AG04450 (cell line): ENCODE measurements around the gene PRRC1. TPM values are rescaled to one million over a fixed set of nuclear protein-coding genes. Genes with fewer than 3 reads are reported as not detected.

ENCODE experiments used
- CTCF ChIA-PET: fragments of 300-600, 350-600 bp; formaldehyde crosslinking; extraction: SDS; loops from one replicate; lab custom pipeline; 2022; ENCODE audit warnings: antibody characterized with exemption, inconsistent platforms; lab: Charles Lee
- POLR2A ChIA-PET: fragments of 350-600 bp; formaldehyde crosslinking; extraction: SDS; loops from one replicate; lab custom pipeline; 2021; ENCODE audit warnings: antibody characterized with exemption, inconsistent platforms; lab: Yijun Ruan, JAX
- DNase-seq: peaks from one replicate; pipeline ENCODE4 v3.0.0-alpha.2; 2011; ENCODE audit warnings: low read depth, low spot score
- H3K27ac ChIP-seq: one replicate; pipeline ENCODE4 v1.5.1; 2012; ENCODE audit warnings: low read depth, low read length, control low read depth
- H3K27me3 ChIP-seq: one replicate; pipeline ENCODE4 v1.6.0; 2012; ENCODE audit warnings: low read length; ENCODE audit not compliant: control insufficient read depth, insufficient read depth
- H3K4me3 ChIP-seq: 2 replicates; pipeline ENCODE4 v1.5.1; 2011; ENCODE audit warnings: mild to moderate bottlenecking, low read depth, low read length, control low read depth
- H3K9me3 ChIP-seq: 2 replicates; pipeline ENCODE4 v1.5.1; 2012; ENCODE audit warnings: low read length; ENCODE audit not compliant: control insufficient read depth, insufficient read depth
- polyA plus RNA-seq: library from polyadenylated mRNA; depleted of rRNA; stranded (reverse); fragments of >200 nt; gene quantifications from 2 replicates; pipeline ENCODE4 v1.2.3, GENCODE V29; 2011; rRNA removed
- TF ChIP-seq, protein P1 (sequence below): IDR thresholded peaks from 2 replicates; pipeline ENCODE4 v1.5.1; 2011; ENCODE audit warnings: low read depth, low read length, control low read depth, inconsistent platforms

Gene PRRC1
- polyA plus RNA-seq, 1 experiment, result 120 TPM

DNA sequence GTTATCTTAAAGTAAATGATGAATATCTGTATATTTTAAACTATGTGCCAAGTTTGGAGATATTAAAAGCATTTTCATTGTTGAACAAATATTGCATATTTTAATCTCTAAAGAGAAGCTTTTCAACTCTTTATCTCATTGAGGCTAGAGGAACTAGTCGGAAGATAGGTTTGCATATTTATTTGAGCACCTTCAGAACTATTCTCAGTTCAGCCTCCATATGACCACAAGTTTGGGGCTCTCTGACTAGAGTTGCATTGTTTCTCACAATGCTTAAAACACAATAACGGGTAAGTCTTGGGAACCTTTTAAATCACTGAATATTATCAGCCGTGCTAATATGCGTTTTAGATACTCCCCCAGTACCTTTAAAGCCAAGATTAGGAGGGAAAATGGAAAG, 84.2 kb downstream of the PRRC1 start:
- H3K9me3 ChIP-seq, result no peaks in the 10 kb centered on the region
- H3K27me3 ChIP-seq, result peaks cover 1% of the 10 kb centered on the region
- ChIA-PET CTCF (no interaction called here), POLR2A (no interaction called here)
- no peak overlapping the region for H3K27ac ChIP-seq
- DNase-seq, result no peak
- no peak overlapping the region for H3K4me3 ChIP-seq
- TF ChIP-seq, protein P1, sequence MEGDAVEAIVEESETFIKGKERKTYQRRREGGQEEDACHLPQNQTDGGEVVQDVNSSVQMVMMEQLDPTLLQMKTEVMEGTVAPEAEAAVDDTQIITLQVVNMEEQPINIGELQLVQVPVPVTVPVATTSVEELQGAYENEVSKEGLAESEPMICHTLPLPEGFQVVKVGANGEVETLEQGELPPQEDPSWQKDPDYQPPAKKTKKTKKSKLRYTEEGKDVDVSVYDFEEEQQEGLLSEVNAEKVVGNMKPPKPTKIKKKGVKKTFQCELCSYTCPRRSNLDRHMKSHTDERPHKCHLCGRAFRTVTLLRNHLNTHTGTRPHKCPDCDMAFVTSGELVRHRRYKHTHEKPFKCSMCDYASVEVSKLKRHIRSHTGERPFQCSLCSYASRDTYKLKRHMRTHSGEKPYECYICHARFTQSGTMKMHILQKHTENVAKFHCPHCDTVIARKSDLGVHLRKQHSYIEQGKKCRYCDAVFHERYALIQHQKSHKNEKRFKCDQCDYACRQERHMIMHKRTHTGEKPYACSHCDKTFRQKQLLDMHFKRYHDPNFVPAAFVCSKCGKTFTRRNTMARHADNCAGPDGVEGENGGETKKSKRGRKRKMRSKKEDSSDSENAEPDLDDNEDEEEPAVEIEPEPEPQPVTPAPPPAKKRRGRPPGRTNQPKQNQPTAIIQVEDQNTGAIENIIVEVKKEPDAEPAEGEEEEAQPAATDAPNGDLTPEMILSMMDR, result no peak

DNA sequence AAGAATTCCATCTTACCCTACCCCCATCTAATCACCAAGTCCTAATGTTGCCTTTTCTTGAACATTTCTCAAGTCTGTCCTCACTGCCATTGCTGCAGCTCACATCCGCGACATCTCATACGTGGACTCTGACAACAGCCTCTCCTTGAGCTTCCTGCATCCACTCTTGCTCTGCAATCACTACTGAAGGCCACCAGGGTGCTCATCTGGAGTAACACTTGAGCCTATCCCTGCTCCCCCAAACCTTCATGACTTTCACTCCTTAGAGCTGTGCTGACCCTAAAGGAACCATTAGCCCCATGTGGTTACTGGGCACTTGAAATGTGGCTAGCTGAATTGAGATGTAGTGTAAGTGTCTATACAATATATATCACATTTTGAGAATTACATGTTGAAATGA, 85.0 kb downstream of the PRRC1 start:
- no peak for DNase-seq
- POLR2A ChIA-PET, result no interaction called here
- Histone ChIP-seq H3K4me3 (no peak overlapping the region), H3K27ac (no peak overlapping the region), H3K27me3 (no peaks in the 10 kb centered on the region), H3K9me3 (no peaks in the 10 kb centered on the region)
- CTCF ChIA-PET, result no interaction called here
- TF ChIP-seq, protein P1, result no peak

DNA sequence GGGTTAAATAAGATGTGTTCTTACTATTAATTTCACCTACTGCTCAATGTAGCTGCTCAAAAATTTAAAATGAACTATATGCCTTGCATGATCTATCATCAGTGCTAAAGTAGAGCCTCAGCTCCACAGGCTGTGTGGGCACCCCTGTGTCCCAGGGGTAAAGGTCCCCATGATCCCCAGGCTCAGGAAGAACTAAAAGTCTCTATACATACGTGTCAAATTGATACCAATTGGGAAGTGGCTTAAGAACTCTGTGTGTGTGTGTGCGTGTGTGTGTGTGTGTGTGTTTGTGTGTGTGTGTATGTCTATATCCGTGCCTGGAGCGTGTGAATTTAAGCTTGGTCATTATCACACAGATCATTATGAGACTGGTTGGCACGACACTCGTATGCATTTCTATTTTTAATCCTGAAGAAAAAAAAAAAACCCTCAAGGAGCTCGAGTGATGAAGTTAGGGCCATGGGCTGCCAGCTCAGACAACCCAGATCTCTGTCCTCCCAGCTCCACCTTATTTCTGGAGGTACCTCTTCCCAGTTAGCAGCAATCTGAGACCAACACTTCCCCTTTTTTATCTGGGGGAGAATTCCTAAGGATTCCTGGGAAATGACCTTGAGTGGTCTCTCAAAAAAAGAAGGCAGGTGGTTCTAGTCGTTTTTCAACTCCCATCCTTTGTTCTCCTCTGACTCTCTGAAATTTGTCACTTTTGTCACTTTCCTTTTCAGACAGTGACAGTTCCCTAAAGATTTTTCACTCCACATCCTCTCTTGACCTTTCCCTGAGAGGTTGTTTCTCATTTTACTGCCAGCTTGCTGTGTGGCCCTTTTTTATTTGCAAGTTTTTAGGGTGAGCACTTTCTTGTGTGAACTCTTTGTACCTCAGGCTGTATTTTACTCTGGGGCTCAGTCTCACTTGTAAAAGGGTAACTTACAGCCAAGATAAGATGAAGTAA, 85.7 kb downstream of the PRRC1 start:
- DNase-seq, result no peak
- ChIA-PET CTCF (interaction anchor here (0.6 kb wide), 1 partner anchor 598 kb away, joined by 3 read pairs; no protein-coding TSS in a partner anchor), POLR2A (no interaction called here)
- Histone ChIP-seq H3K27ac (no peak overlapping the region), H3K4me3 (no peak overlapping the region), H3K9me3 (no peaks in the 10 kb centered on the region), H3K27me3 (no peaks in the 10 kb centered on the region)
- TF ChIP-seq, protein P1, result no peak

Other genes with a start within 250 kb of the PRRC1 start
- not detected in 2 replicates for gene MEGF10, start 226.8 kb upstream of the PRRC1 start, polyA plus RNA-seq
- not detected in 2 replicates for gene CTXN3, start 131.4 kb downstream of the PRRC1 start, polyA plus RNA-seq
- not detected in 2 replicates for gene CCDC192, start 185.8 kb downstream of the PRRC1 start, polyA plus RNA-seq